HuH-7.5 (cell line): ENCODE results near the gene RPL28.
"Not testable (repeated sequence)": the region's sequence is repeated elsewhere in the genome, so short reads cannot be mapped to it uniquely, and the experiment has no call there.

ENCODE experiments used
- DNase-seq: peaks from one replicate; pipeline ENCODE4 v3.0.0; 2011; ENCODE audit warnings: low spot score

Gene RPL28

GRCh38 chr19:55392820-55393761 lies 7.4 kb downstream of the RPL28 start:
- DNase-seq = no peak

- no peak for DNase-seq
These were observed 12.6 kb downstream of the RPL28 start for GRCh38 chr19:55398200-55398925.

- DNase-seq = no peak
These were observed 14.8 kb downstream of the RPL28 start for GRCh38 chr19:55400281-55401087.

- not testable (repeated sequence) for DNase-seq
These were observed 15.7 kb downstream of the RPL28 start for GRCh38 chr19:55401390-55401789.

GRCh38 chr19:55402509-55402908 lies 16.8 kb downstream of the RPL28 start:
- no peak for DNase-seq

- DNase-seq = no peak
These were observed 19.9 kb downstream of the RPL28 start for GRCh38 chr19:55405638-55406037.

- DNase-seq = no peak
These were observed 20.5 kb downstream of the RPL28 start for GRCh38 chr19:55406091-55406825.

- no peak for DNase-seq
These were observed 21.3 kb downstream of the RPL28 start for GRCh38 chr19:55406826-55407549.

- DNase-seq = not testable (repeated sequence)
These were observed 21.7 kb downstream of the RPL28 start, which contains the start of gene UBE2S for GRCh38 chr19:55407550-55407799. TSS of gene UBE2S (minus strand) at chr19:55407788. CDS start at chr19:55407589, 199 bp downstream.

GRCh38 chr19:55407800-55408532 lies 22.2 kb downstream of the RPL28 start:
- peak; percentile 100 for DNase-seq

- no peak for DNase-seq
These were observed 22.8 kb downstream of the RPL28 start for GRCh38 chr19:55408533-55408872.

GRCh38 chr19:55409179-55409578 lies 23.4 kb downstream of the RPL28 start:
- not testable (repeated sequence) for DNase-seq

GRCh38 chr19:55410168-55410567 lies 24.4 kb downstream of the RPL28 start:
- no peak for DNase-seq

GRCh38 chr19:55418185-55418584 lies 32.5 kb downstream of the RPL28 start:
- DNase-seq = peak; percentile 84

- DNase-seq = no peak
These were observed 33.4 kb downstream of the RPL28 start for GRCh38 chr19:55419103-55419502.

GRCh38 chr19:55419624-55420236 lies 34.0 kb downstream of the RPL28 start:
- no peak for DNase-seq

- not testable (repeated sequence) for DNase-seq
These were observed 35.5 kb downstream of the RPL28 start for GRCh38 chr19:55421281-55421680.

GRCh38 chr19:55423225-55424005 lies 37.7 kb downstream of the RPL28 start:
- no peak for DNase-seq

GRCh38 chr19:55424518-55424917 lies 38.8 kb downstream of the RPL28 start:
- no peak for DNase-seq
